Measurements from ENCODE around the gene ZNF185. TPM values are rescaled to one million over a fixed set of nuclear protein-coding genes. Genes with fewer than 3 reads are reported as not detected.

ZNF185 gene
- total RNA-seq, 1 experiment from 2014 or later, result 11.3 TPM

DNA sequence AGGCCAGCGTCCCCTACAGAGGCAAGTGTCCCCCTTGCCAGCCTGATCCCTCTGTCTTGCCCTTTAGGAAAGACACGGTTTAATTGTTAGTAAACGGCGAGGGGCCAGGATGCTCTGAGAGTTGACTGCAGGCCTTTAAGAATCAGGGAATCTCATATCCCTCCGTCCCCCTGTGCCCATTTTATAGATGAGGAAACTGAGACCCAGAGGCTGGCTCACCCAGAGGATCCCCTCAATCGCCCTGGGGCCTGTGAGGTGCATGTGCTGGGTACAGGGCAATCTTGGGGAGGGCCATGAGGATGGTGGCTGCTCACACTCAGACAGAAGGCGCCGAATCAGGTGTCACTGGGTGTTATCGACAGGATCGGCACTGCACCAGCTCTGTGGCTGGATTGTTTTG, 575 bp downstream of the ZNF185 start:
- Mint-ChIP-seq H3K4me1 (peaks cover 26 to 39% of the 10 kb centered on the region in 2 experiments), H3K4me3 (peak overlapping the region; percentile 48 to 63; a peak in 3 of 5 replicates), H3K9me3 (peaks cover 73 to 76% of the 10 kb centered on the region in 2 experiments), H3K36me3 (ENCODE audit: insufficient read depth in 1 of 3, low read depth in 3 of 3) (peaks cover 0 to 12% (median 7%) of the 10 kb centered on the region in 3 experiments; a peak in 6 of 7 replicates), H3K27ac (no peak overlapping the region), H3K27me3 (ENCODE audit: low read depth) (peaks cover 22% of the 10 kb centered on the region)
- no peak overlapping the region for H3K18ac ChIP-seq (ENCODE audit: insufficient read length, low read depth, low read length)
- H3K27ac ChIP-seq (ENCODE audit: insufficient read length, low read depth, low read length), result no peak overlapping the region
- H3K23me2 ChIP-seq (ENCODE audit: insufficient read length, low read depth, low read length, poor library complexity, severe bottlenecking), result peaks cover 9% of the 10 kb centered on the region
- no peak overlapping the region for H2BK12ac ChIP-seq (ENCODE audit: insufficient read length, low read depth, low read length)
- H2BK20ac ChIP-seq (ENCODE audit: low read depth, low read length, poor library complexity, severe bottlenecking), result no peak overlapping the region
- no peak for DNase-seq
- no peak overlapping the region for H2AK5ac ChIP-seq (ENCODE audit: insufficient read length, low read length)
- H3T11ph ChIP-seq (ENCODE audit: low read length), result no peak overlapping the region
- no peak overlapping the region for H2BK5ac ChIP-seq (ENCODE audit: insufficient read length, low read length)
- H3K27me3 ChIP-seq (ENCODE audit: insufficient read depth, low read length), result no peaks in the 10 kb centered on the region
- peaks cover 33% of the 10 kb centered on the region for H3K9me3 ChIP-seq (ENCODE audit: control insufficient read depth, low read depth, low read length)
- no peak overlapping the region for H4K91ac ChIP-seq (ENCODE audit: insufficient read length, low read depth, low read length)
- TF ChIP-seq, protein P1, sequence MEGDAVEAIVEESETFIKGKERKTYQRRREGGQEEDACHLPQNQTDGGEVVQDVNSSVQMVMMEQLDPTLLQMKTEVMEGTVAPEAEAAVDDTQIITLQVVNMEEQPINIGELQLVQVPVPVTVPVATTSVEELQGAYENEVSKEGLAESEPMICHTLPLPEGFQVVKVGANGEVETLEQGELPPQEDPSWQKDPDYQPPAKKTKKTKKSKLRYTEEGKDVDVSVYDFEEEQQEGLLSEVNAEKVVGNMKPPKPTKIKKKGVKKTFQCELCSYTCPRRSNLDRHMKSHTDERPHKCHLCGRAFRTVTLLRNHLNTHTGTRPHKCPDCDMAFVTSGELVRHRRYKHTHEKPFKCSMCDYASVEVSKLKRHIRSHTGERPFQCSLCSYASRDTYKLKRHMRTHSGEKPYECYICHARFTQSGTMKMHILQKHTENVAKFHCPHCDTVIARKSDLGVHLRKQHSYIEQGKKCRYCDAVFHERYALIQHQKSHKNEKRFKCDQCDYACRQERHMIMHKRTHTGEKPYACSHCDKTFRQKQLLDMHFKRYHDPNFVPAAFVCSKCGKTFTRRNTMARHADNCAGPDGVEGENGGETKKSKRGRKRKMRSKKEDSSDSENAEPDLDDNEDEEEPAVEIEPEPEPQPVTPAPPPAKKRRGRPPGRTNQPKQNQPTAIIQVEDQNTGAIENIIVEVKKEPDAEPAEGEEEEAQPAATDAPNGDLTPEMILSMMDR (conservative IDR thresholded peaks at IDR 0.05), result no peak
- H3K56ac ChIP-seq (ENCODE audit: insufficient read length, low read depth, low read length), result no peak overlapping the region
- H2AFZ ChIP-seq (ENCODE audit: low read length), result no peak overlapping the region
- H3K4ac ChIP-seq (ENCODE audit: low read depth, low read length), result no peak overlapping the region
- H2BK15ac ChIP-seq (ENCODE audit: low read depth, low read length), result no peak overlapping the region
- H3K79me1 ChIP-seq (ENCODE audit: insufficient read depth, low read depth, low read length, poor library complexity, severe bottlenecking), result no peaks in the 10 kb centered on the region
- H3K79me2 ChIP-seq (ENCODE audit: insufficient read depth, low read length), result no peaks in the 10 kb centered on the region
- no peak overlapping the region for H2BK120ac ChIP-seq (ENCODE audit: low read depth, low read length, poor library complexity, severe bottlenecking)
- no peak overlapping the region for H3K14ac ChIP-seq (ENCODE audit: insufficient read depth, low read length)
- no peak overlapping the region for H3K9ac ChIP-seq (ENCODE audit: extremely low read depth, insufficient read length, low read length)
- no peak overlapping the region for H4K8ac ChIP-seq (replicated peaks; ENCODE audit: insufficient read length, low read depth, low read length)
- no peak overlapping the region for H4K5ac ChIP-seq (ENCODE audit: insufficient read length, low read depth, low read length)
- peak overlapping the region; percentile 49 for H3K4me2 ChIP-seq (ENCODE audit: insufficient read depth, insufficient read length, low read length)
- H3K4me1 ChIP-seq (ENCODE audit: insufficient read depth, low read length), result no peaks in the 10 kb centered on the region; the same call in 1 of the 2 replicates
- no CpG with 5 or more reads among the region's 10 CpGs for WGBS (ENCODE audit: extremely low coverage, insufficient read length, low lambda C conversion rate)
- no peak overlapping the region for H3K23ac ChIP-seq (ENCODE audit: insufficient read length, low read depth, low read length)
- H4K20me1 ChIP-seq (ENCODE audit: control insufficient read depth, insufficient read depth, insufficient read length), result no peaks in the 10 kb centered on the region

Data from H9 (cell line).